WERI-Rb-1 (cell line): ENCODE data around the gene PKHD1.

Experiments used
- DNase-seq: peaks from one replicate; pipeline ENCODE4 v3.0.0-alpha.2; 2020
- H3K27ac ChIP-seq: fragments of 250-450 bp; sonication (Bioruptor Pico); 2 replicates; pipeline ENCODE4 v1.5.1; 2020; ENCODE audit warnings: mild to moderate bottlenecking, moderate library complexity
- H3K27me3 ChIP-seq: fragments of 250-450 bp; sonication (Bioruptor Pico); 2 replicates; pipeline ENCODE4 v1.5.1; 2021; ENCODE audit warnings: mild to moderate bottlenecking, low read depth, moderate library complexity; ENCODE audit not compliant: insufficient read depth, severe bottlenecking
- H3K36me3 ChIP-seq: fragments of 250-450 bp; sonication (Bioruptor Pico); 2 replicates; pipeline ENCODE4 v1.5.1; 2020; ENCODE audit warnings: mild to moderate bottlenecking, moderate library complexity
- H3K4me3 ChIP-seq: 2 replicates; pipeline ENCODE4 v1.5.1; 2011; ENCODE audit warnings: low read depth, mild to moderate bottlenecking, control low read depth, low read length
- H3K9me3 ChIP-seq: fragments of 250-450 bp; sonication (Bioruptor Pico); 2 replicates; pipeline ENCODE4 v1.5.1; 2021; ENCODE audit warnings: mild to moderate bottlenecking, moderate library complexity; ENCODE audit not compliant: severe bottlenecking
- CTCF ChIP-seq: IDR thresholded peaks from 2 replicates; pipeline ENCODE4 v1.5.1; 2011; ENCODE audit warnings: low read depth, mild to moderate bottlenecking, control low read depth, inconsistent platforms, low read length

PKHD1 gene

DNA sequence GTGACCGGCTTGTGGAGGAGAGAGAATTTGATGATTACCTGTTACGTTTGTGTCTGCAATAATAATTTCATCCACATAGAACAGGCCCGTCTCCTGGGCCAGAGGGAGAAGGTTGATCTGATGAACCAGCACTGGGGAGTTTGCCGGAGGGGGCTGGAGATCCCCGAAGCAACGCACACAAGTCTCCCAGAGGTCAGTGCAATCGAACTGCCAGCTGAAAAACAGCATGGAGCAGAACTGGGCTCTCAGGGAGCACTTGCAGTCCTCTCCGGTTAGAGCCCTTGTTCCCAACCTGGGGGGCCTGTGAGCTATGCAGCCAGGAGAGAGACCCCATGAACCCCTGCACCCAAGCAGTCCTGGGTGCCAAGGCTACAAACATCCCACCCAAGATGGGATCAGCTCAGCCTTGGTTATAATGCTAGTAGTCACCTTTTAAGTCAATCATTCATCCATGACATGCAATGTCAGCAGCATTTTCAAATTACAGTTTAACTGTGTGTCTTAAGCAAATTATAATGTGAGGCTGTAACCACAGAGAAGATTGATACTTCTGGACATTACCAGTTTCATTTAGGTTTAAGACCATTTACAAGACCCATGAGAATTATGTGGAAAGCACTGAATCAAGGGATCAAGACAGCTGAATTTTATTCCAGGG, 34.2 kb downstream of the PKHD1 start:
- H3K9me3 ChIP-seq: no peaks in the 10 kb centered on the region
- no peaks in the 10 kb centered on the region for H3K36me3 ChIP-seq
- DNase-seq: no peak
- no peak overlapping the region for H3K27ac ChIP-seq
- no peak for TF ChIP-seq CTCF
- no peaks in the 10 kb centered on the region for H3K27me3 ChIP-seq
- H3K4me3 ChIP-seq: no peak overlapping the region

GRCh38 chr6:52050051-52050405, 37.4 kb downstream of the PKHD1 start:
- Histone ChIP-seq H3K27me3 (no peaks in the 10 kb centered on the region), H3K27ac (no peak overlapping the region), H3K9me3 (no peaks in the 10 kb centered on the region), H3K4me3 (no peak overlapping the region), H3K36me3 (no peaks in the 10 kb centered on the region)
- DNase-seq: no peak
- TF ChIP-seq CTCF: no peak

- no peak for DNase-seq
- Histone ChIP-seq H3K27me3 (no peaks in the 10 kb centered on the region), H3K27ac (no peak overlapping the region), H3K9me3 (no peaks in the 10 kb centered on the region), H3K36me3 (no peaks in the 10 kb centered on the region), H3K4me3 (no peak overlapping the region)
- peak; percentile 56 for TF ChIP-seq CTCF
Measured at GRCh38 chr6:52049252-52050050, 38.0 kb downstream of the PKHD1 start.

DNA sequence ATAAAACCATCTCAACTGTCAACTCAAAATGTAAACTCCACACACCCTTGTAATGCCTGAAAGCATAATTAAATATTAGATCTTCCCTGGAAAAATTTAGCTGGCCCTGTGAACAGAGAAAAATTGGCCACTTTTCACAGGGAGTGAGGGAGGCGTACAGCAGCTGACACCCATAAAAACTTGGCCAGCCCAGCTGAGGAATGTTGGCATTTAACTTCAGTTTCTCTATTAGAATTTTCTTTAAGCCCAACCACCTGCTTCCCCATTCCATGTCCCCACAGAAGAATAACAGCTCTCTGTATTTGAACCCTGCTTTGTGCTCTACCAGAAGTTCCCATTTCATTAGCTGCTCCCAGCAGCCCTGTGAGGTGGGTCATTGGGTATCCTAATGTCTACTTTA, 41.0 kb downstream of the PKHD1 start:
- Histone ChIP-seq H3K4me3 (no peak overlapping the region), H3K27ac (no peak overlapping the region), H3K36me3 (no peaks in the 10 kb centered on the region), H3K27me3 (no peaks in the 10 kb centered on the region), H3K9me3 (no peaks in the 10 kb centered on the region)
- no peak for TF ChIP-seq CTCF
- no peak for DNase-seq

DNA sequence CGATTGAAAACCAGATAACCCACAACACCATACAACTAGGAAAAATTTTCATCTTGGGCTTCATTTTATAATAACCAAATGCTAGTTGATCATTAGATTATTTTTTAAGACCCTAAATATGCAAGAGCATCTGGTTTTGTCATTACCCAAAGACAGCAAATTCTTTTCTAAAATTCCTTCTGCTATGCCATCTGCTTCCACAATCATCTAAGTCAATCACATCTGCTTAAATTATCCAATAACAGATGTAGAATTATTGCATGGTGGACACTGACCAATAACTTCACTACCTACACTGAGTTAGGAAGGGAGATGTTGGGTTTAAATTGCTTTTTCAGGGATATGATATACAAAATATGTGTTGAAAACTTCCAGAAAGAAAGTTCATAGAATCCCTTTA, 41.9 kb downstream of the PKHD1 start:
- Histone ChIP-seq H3K9me3 (no peaks in the 10 kb centered on the region), H3K27ac (no peak overlapping the region), H3K36me3 (no peaks in the 10 kb centered on the region), H3K27me3 (no peaks in the 10 kb centered on the region), H3K4me3 (no peak overlapping the region)
- no peak for TF ChIP-seq CTCF
- DNase-seq: no peak
